GM18519 (cell line): Measurements from ENCODE around the gene HOXA7.

Source experiments
- ATAC-seq: cut with Tn5 transposase; IDR thresholded peaks from one replicate; pipeline ENCODE4 v1.9.1; 2021; ENCODE audit warnings: mild to moderate bottlenecking, moderate library complexity; ENCODE audit not compliant: unreplicated experiment, low FRiP score

The HOXA7 gene

GRCh38 chr7:27194002-27194352 is 37.5 kb upstream of the HOXA7 start:
- ATAC-seq, result no peak

- no peak for ATAC-seq
These were observed 37.0 kb upstream of the HOXA7 start for GRCh38 chr7:27193335-27194001.

GRCh38 chr7:27192546-27193334 is 36.3 kb upstream of the HOXA7 start:
- no peak for ATAC-seq

GRCh38 chr7:27191833-27192545 is 35.5 kb upstream of the HOXA7 start:
- no peak for ATAC-seq

GRCh38 chr7:27191161-27191731 is 34.8 kb upstream of the HOXA7 start:
- ATAC-seq, result no peak

- ATAC-seq, result no peak
These were observed 33.7 kb upstream of the HOXA7 start for GRCh38 chr7:27189997-27190748.

GRCh38 chr7:27189295-27189996 is 33.0 kb upstream of the HOXA7 start:
- ATAC-seq, result no peak

- no peak for ATAC-seq
These were observed 32.2 kb upstream of the HOXA7 start for GRCh38 chr7:27188386-27189294.

GRCh38 chr7:27187475-27188385 is 31.3 kb upstream of the HOXA7 start:
- ATAC-seq, result no peak

GRCh38 chr7:27186668-27187474 is 30.4 kb upstream of the HOXA7 start:
- no peak for ATAC-seq

GRCh38 chr7:27185854-27186667 is 29.6 kb upstream of the HOXA7 start:
- ATAC-seq, result no peak

GRCh38 chr7:27185013-27185853 is 28.8 kb upstream of the HOXA7 start, which contains the start of gene HOXA11:
TSS of gene HOXA11 (minus strand) at chr7:27185232. CDS start at chr7:27185144, 88 bp downstream.
- ATAC-seq, result no peak

- no peak for ATAC-seq
These were observed 28.0 kb upstream of the HOXA7 start for GRCh38 chr7:27184337-27185012.

GRCh38 chr7:27183682-27184336 is 27.3 kb upstream of the HOXA7 start:
- ATAC-seq, result no peak
